HEK293T (cell line): ENCODE data around the gene SIGMAR1.

Source experiments
- CTBP1 ChIP-seq: fragments of 450-650 bp; IDR thresholded peaks from 2 replicates; pipeline ENCODE4 v1.6.1; 2016; ENCODE audit warnings: borderline replicate concordance
- ELF4 ChIP-seq: fragments of 450-650 bp; IDR thresholded peaks from 2 replicates; pipeline ENCODE4 v1.6.1; 2017; ENCODE audit warnings: antibody characterized with exemption
- FOXK2 ChIP-seq: fragments of 450-650 bp; IDR thresholded peaks from 2 replicates; pipeline ENCODE4 v1.6.1; 2016; ENCODE audit warnings: mild to moderate bottlenecking
- SP1 ChIP-seq: fragments of 450-650 bp; IDR thresholded peaks from 2 replicates; pipeline ENCODE4 v1.6.1; 2017
- SUZ12 ChIP-seq: fragments of 450-650 bp; IDR thresholded peaks from 2 replicates; pipeline ENCODE4 v1.6.1; 2016; ENCODE audit warnings: mild to moderate bottlenecking

DNA sequence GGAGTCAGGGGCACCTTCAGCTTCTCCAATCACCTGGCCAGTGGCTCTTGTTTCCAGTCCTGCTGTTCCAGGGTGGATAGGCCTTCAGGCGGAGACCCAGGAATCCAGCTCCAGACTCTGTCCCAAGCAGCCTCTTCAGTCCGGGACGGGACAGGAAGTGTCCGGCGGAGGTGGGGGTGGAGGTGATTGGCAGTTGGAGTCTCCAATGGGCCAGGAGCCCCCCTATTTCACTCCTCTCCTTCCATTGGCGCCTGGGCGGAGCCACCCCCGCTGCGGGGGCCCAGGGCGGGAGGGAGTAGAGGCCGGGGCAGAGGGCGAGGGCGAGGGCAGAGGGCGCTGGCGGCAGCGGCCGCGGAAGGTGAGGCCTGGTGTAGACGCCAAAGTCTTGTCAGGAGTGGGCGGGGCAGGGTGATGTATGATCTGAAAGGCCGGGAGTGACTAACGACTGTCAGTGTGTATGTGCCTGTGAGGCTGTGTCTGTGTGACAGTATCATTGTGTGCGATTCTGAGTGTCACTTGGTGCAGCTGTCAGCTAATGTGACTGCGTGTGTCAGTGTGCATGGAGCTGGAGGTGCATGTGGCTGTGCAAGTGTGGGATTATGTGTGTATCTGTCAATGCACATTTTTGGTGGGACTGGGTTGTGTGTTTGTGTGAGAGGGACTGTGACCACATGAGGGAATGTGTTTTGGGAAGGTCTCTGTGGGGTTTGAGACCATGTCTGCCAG lies 14.5 kb upstream of the SIGMAR1 start, which contains the start of gene IL11RA:
- no peak for TF ChIP-seq CTBP1
- no peak for TF ChIP-seq FOXK2
- TF ChIP-seq ELF4: 0 out of 2 replicates have a peak, but pooled peaks have one; percentile 7
- TF ChIP-seq SP1: no peak
- TF ChIP-seq SUZ12: no peak
